Stomach (tissue), 4 donors: ENCODE measurements around the gene TP53RK.

Experiments used
- CTCF ChIP-seq, 7 experiments: fragments of 450-650 bp in 4 of 7; fragments of 200-600 bp in 3 of 7; sonication (generic) in 3 of 7; IDR thresholded peaks; one replicate each; pipeline ENCODE4 v1.5.1; 2016 to 2019; ENCODE audit warnings: antibody characterized with exemption in 7 of 7, control low read depth in 2 of 7, mild to moderate bottlenecking in 1 of 7
- EP300 ChIP-seq: sonication (generic); formaldehyde crosslinking; IDR thresholded peaks from one replicate; pipeline ENCODE4 v1.6.1; 2017; ENCODE audit warnings: antibody characterized with exemption
- POLR2A ChIP-seq, 4 donors: fragments of 450-650 bp; IDR thresholded peaks; one replicate each; pipeline ENCODE4 v1.6.1; 2016; ENCODE audit warnings: antibody characterized with exemption in 4 of 4, control low read depth in 2 of 4, mild to moderate bottlenecking in 1 of 4, moderate library complexity in 1 of 4

DNA sequence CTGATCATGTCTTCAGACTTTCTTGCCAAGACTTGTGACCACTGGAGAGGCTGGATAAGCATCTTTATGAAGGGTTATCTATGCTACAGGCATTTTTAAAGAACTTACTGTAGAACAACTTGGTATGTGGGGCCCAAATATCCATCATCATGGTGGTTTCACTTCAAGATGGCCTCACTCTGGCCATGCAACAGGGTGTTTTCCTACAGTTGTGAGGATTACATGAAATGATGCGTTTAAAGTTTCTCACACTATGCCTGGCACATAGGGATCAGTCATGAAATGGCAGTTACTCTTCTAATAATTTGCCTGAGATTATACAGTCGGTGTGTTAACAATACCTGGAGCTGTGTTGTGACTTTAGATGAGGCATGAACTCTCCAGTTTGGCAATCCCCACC, 33.2 kb upstream of the TP53RK start:
- TF ChIP-seq CTCF (IDR thresholded peaks at IDR 0.05) (no peak), POLR2A (IDR thresholded peaks at IDR 0.05) (no peak), EP300 (no peak)
